HepG2 (cell line): ENCODE results near the gene TBC1D1. TPM values are rescaled to one million over a fixed set of nuclear protein-coding genes. Genes with fewer than 3 reads are reported as not detected.

Experiments
- ATAC-seq: fragments of 200-7000 bp; cut with Tn5 transposase; 3 replicates; pipeline ENCODE4 v1.9.1; 2020; ENCODE audit warnings: mild to moderate bottlenecking, moderate library complexity
- BruUV-seq: library from RNA; stranded (reverse); fragments of 400-500 nt; replicated peaks from 2 replicates; lab custom pipeline; 2021; lab: Mats Ljungman, UMichigan
- CTCF ChIA-PET: fragments of 300-600 bp; formaldehyde crosslinking; extraction: SDS; loops from one replicate; lab custom pipeline; 2021; ENCODE audit warnings: low total read pairs, inconsistent platforms, low intra/inter-chr PET ratio; lab: Yijun Ruan, JAX
- POLR2A ChIA-PET: fragments of 350-600 bp; sonication (Branson Sonifier 250); formaldehyde crosslinking; loops from one replicate; lab custom pipeline; 2020; ENCODE audit warnings: antibody characterized with exemption, inconsistent platforms; lab: Yijun Ruan, JAX
- DNase-seq: peaks from one replicate; pipeline ENCODE4 v3.0.0-alpha.2; 2015; ENCODE audit warnings: low spot score
- FAIRE-seq: peaks from 3 replicates; lab custom pipeline; 2011; peaks lifted over from hg19 to GRCh38; lab: Jason Lieb, UNC
- H2AFZ ChIP-seq: one replicate; pipeline ENCODE4 v1.6.1; 2011; ENCODE audit warnings: low read length, inconsistent platforms
- H3K27ac ChIP-seq: fragments of 300-600 bp; 3 replicates; pipeline ENCODE4 v1.8.0; 2011; ENCODE audit warnings: mixed run types, mild to moderate bottlenecking, mixed read lengths, low read length, inconsistent platforms; ENCODE audit not compliant: insufficient read depth; ENCODE audit errors: extremely low read length
- H3K27me3 ChIP-seq, 2 experiments: fragments of 200-600 bp in 1 of 2; 2 replicates in 1 of 2; 3 replicates in 1 of 2; pipeline versions ENCODE4 v1.6.0 to v1.8.0; 2011; ENCODE audit warnings: low read length in 2 of 2, mild to moderate bottlenecking in 2 of 2, moderate library complexity in 2 of 2, inconsistent platforms in 1 of 2; ENCODE audit not compliant: insufficient read depth in 2 of 2, control insufficient read depth in 1 of 2
- H3K36me3 ChIP-seq, 2 experiments: fragments of 200-600 bp in 1 of 2; replicated peaks in 1 of 2; 2 replicates in 1 of 2; 3 replicates in 1 of 2; pipeline versions ENCODE4 v1.5.1 to v1.8.0; 2011; ENCODE audit warnings: low read length in 2 of 2, inconsistent platforms in 1 of 2; ENCODE audit not compliant: insufficient read depth in 2 of 2, control insufficient read depth in 1 of 2
- H3K4me1 ChIP-seq: 2 replicates; pipeline ENCODE4 v1.5.1; 2012; ENCODE audit warnings: low read length, inconsistent platforms; ENCODE audit not compliant: insufficient read depth
- H3K4me2 ChIP-seq: 2 replicates; pipeline ENCODE4 v1.6.0; 2011; ENCODE audit warnings: low read depth, low read length, inconsistent platforms
- H3K4me3 ChIP-seq, 3 experiments: fragments of 200-600 bp in 1 of 3; sonication (generic), shearing (Covaris generic) in 1 of 3; replicated peaks in 1 of 3; 2 replicates each; pipeline ENCODE4 v1.5.1; 2011 to 2016; ENCODE audit warnings: low read length in 3 of 3, inconsistent platforms in 2 of 3, low read depth in 2 of 3, mild to moderate bottlenecking in 2 of 3, control low read depth in 1 of 3, mixed read lengths in 1 of 3; ENCODE audit not compliant: insufficient read depth in 1 of 3
- H3K79me2 ChIP-seq: one replicate; pipeline ENCODE4 v1.6.1; 2011; ENCODE audit warnings: low read length, inconsistent platforms; ENCODE audit not compliant: insufficient read depth
- H3K9ac ChIP-seq: 2 replicates; pipeline ENCODE4 v1.6.0; 2011; ENCODE audit warnings: mild to moderate bottlenecking, low read depth, low read length, inconsistent platforms; ENCODE audit not compliant: insufficient read depth
- H3K9me3 ChIP-seq: 2 replicates; pipeline ENCODE4 v1.5.1; 2012; ENCODE audit warnings: mild to moderate bottlenecking, low read length
- H4K20me1 ChIP-seq: 2 replicates; pipeline ENCODE4 v1.6.0; 2011; ENCODE audit warnings: inconsistent platforms, mild to moderate bottlenecking, low read length, moderate library complexity; ENCODE audit not compliant: insufficient read depth
- E2F2 ChIP-seq: sonication (generic); formaldehyde crosslinking; IDR thresholded peaks from 2 replicates; pipeline ENCODE4 v1.4.0; 2020; ENCODE audit warnings: missing genetic modification reagents, borderline replicate concordance
- IRX3 ChIP-seq: sonication (generic); formaldehyde crosslinking; IDR thresholded peaks from 2 replicates; pipeline ENCODE4 v1.8.1; 2023; ENCODE audit warnings: mild to moderate bottlenecking, low read depth, missing genetic modification reagents, borderline replicate concordance
- MXI1 ChIP-seq: IDR thresholded peaks from 3 replicates; pipeline ENCODE4 v1.6.1; 2012; ENCODE audit warnings: low read depth, low read length, inconsistent platforms, borderline replicate concordance
- POGZ ChIP-seq: sonication (generic); formaldehyde crosslinking; IDR thresholded peaks from 2 replicates; pipeline ENCODE4 v1.4.0; 2020; ENCODE audit warnings: mild to moderate bottlenecking, missing genetic modification reagents
- U2AF1 ChIP-seq: fragments of 200-400 bp; formaldehyde crosslinking; optimal IDR thresholded peaks from 2 replicates; pipeline ENCODE3; 2017; ENCODE audit warnings: mild to moderate bottlenecking, low read depth, low read length
- ZNF121 ChIP-seq: sonication (generic); formaldehyde crosslinking; IDR thresholded peaks from 2 replicates; pipeline ENCODE4 v1.5.0; 2020; ENCODE audit warnings: mild to moderate bottlenecking, missing genetic modification reagents
- ZNF280D ChIP-seq: sonication (generic); formaldehyde crosslinking; IDR thresholded peaks from 2 replicates; pipeline ENCODE4 v1.5.1; 2020; ENCODE audit warnings: mild to moderate bottlenecking, missing genetic modification reagents
- ZNF550 ChIP-seq: sonication (generic); formaldehyde crosslinking; IDR thresholded peaks from 2 replicates; pipeline ENCODE4 v1.4.0; 2020; ENCODE audit warnings: mild to moderate bottlenecking, missing genetic modification reagents, borderline replicate concordance
- ZNF879 ChIP-seq: sonication (generic); formaldehyde crosslinking; IDR thresholded peaks from 2 replicates; pipeline ENCODE4 v1.8.1; 2023; ENCODE audit warnings: missing genetic modification reagents
- WGBS: methylation state at CpG from one replicate; pipeline ENCODE4 v1.1.6; 2017; ENCODE audit warnings: low lambda C conversion rate; 5-methylcytosine and 5-hydroxymethylcytosine counted together
- in situ Hi-C: cut with HindIII; loops from 2 replicates; pipeline ENCODE4 v1.10.0; 2017; ENCODE audit warnings: low pct_unique_long_range_greater_than_20kb; ENCODE audit not compliant: extremely low pct_ligation_motif_present
- intact Hi-C: fragments of 100-400 bp; cut with micrococcal nuclease; formaldehyde crosslinking; loops from one replicate; pipeline ENCODE4 v1.10.0; 2022; ENCODE audit not compliant: unreplicated experiment
- polyA plus RNA-seq, 8 experiments: library from polyadenylated mRNA; depleted of rRNA in 3 of 8; stranded (reverse) in 7 of 8; unstranded in 1 of 8; fragments of >200 nt; fragmentation: Illumina TruSeq in 4 of 8; extraction: Trizol in 4 of 8; gene quantifications; 2 replicates each; pipeline versions ENCODE4 v1.2.1 to v1.2.3, GENCODE V29; 2011 to 2016; ENCODE audit warnings: low read depth in 4 of 8, missing spikeins in 1 of 8, mixed read lengths in 1 of 8; ENCODE audit not compliant: insufficient read depth in 1 of 8
- total RNA-seq, 5 experiments: library from RNA; depleted of rRNA; stranded (reverse); fragments of >200 nt; fragmentation: Illumina TruSeq; extraction: Trizol; gene quantifications; 2 replicates each; pipeline ENCODE4 v1.2.3, GENCODE V29; 2016; ENCODE audit warnings: low read depth in 1 of 5

Gene TBC1D1
- total and polyA plus RNA-seq, 2 of the 13 experiments (the other 11 are each of a cell fraction or from before 2014, with no cell fraction given) = 37.3 to 62.8 TPM

GRCh38 chr4:38003628-38004027 lies 112.7 kb downstream of the TBC1D1 start:
- in situ Hi-C loops = no loop called here
- no peaks in the 10 kb centered on the region for H4K20me1 ChIP-seq
- BruUV-seq = no TSS peak
- TF ChIP-seq ZNF280D (CRISPR knock-in tag) (no peak), ZNF121 (CRISPR knock-in tag) (0 out of 2 replicates have a peak, but pooled peaks have one; percentile 28)
- TF ChIP-seq, all 625 proteins: peak for 1
- intact Hi-C loops = no loop called here
- H3K36me3 ChIP-seq = no peaks in the 10 kb centered on the region
- FAIRE-seq (no peak), ATAC-seq (no peak), DNase-seq (no peak)
- peaks cover 3% of the 10 kb centered on the region for H3K79me2 ChIP-seq
- peaks cover 22% of the 10 kb centered on the region for H3K4me1 ChIP-seq
- no peak overlapping the region for H3K27ac ChIP-seq
- H3K27me3 ChIP-seq = no peaks in the 10 kb centered on the region
- POLR2A ChIA-PET = no interaction called here
- CTCF ChIA-PET = no interaction called here
- H3K4me2 ChIP-seq = no peak overlapping the region
- no peak overlapping the region for H3K4me3 ChIP-seq
- H3K9ac ChIP-seq = no peak overlapping the region
- H2AFZ ChIP-seq = no peak overlapping the region
- H3K9me3 ChIP-seq = no peaks in the 10 kb centered on the region
- 90% methylated on average over 1 of the region's 1 CpG for WGBS

DNA sequence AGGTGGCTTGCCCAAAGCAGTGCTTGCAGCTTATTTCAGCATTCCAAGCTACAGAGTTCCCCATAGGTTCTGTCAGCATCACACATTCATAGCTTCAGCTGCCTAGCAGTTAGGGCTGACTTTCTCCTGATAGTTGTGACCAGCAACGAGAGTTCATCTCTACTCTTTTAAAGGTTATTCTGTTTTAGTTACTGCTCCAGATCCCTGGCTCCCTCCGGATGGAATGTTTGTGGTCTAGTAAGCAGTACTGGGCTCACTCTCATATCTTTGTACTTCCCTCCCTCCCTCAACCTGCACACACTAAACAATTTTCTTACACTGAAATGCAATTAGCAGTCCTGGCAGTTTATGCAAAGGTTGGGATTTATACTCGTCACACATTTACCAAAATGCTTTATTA lies 113.2 kb downstream of the TBC1D1 start:
- ChIA-PET CTCF (no interaction called here), POLR2A (no interaction called here)
- FAIRE-seq (no peak), ATAC-seq (no peak), DNase-seq (no peak)
- Histone ChIP-seq H3K4me3 (no peak overlapping the region), H2AFZ (no peak overlapping the region), H3K4me2 (no peak overlapping the region), H3K9me3 (no peaks in the 10 kb centered on the region), H3K36me3 (no peaks in the 10 kb centered on the region), H3K4me1 (peaks cover 21% of the 10 kb centered on the region), H4K20me1 (no peaks in the 10 kb centered on the region), H3K9ac (no peak overlapping the region), H3K79me2 (peaks cover 3% of the 10 kb centered on the region), H3K27me3 (no peaks in the 10 kb centered on the region), H3K27ac (no peak overlapping the region)
- intact Hi-C loops (no loop called here), in situ Hi-C loops (no loop called here)
- TF ChIP-seq ZNF550 (no peak), POGZ (CRISPR knock-in tag) (no peak), U2AF1 (no peak), ZNF879 (CRISPR knock-in tag) (no peak), MXI1 (no peak), E2F2 (no peak), IRX3 (CRISPR knock-in tag) (no peak)
- WGBS = 81% methylated on average over 3 of the region's 3 CpGs
- no TSS peak for BruUV-seq
